ENCODE data around the gene EHD4. TPM values are rescaled to one million over a fixed set of nuclear protein-coding genes. Genes with fewer than 3 reads are reported as not detected.

EHD4 gene
- total RNA-seq, 2 donors from 2014 or later: 57.6 to 79.9 TPM

- no peak overlapping the region for H3K27ac Mint-ChIP-seq
- H3K4me3 Mint-ChIP-seq: no peak overlapping the region
- H3K9me3 ChIP-seq (ENCODE audit: control insufficient read depth, low read length, poor library complexity, severe bottlenecking): no peaks in the 10 kb centered on the region
- ATAC-seq: no peak
- H3K36me3 Mint-ChIP-seq (ENCODE audit: low read depth): no peaks in the 10 kb centered on the region
- no peaks in the 10 kb centered on the region for H3K27me3 Mint-ChIP-seq
- no peak for DNase-seq
- no peaks in the 10 kb centered on the region for H3K4me1 Mint-ChIP-seq
These were observed 115.6 kb downstream of the EHD4 start for GRCh38 chr15:41856716-41857115.

DNA sequence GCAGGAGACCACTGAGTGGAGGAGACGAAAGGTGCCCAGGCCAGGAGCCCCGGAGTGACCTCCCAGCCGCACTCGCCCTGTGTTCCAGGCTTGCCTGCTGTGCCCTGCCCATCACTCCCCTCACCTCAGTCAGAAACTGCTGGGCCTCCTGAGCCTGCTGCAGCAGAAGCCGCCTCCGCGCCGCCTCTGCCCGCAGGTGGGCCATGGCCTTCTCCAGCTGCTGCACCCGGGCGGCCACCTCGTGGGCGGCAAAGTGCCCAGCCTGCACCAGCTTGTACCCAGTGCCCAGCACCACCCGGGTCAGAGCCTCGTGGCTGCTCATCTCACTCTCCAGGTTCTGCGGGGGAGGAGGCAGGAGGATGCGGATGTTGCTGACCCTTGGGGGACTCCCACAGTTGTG, 116.1 kb downstream of the EHD4 start:
- Mint-ChIP-seq H3K27me3 (no peaks in the 10 kb centered on the region), H3K4me1 (no peaks in the 10 kb centered on the region), H3K4me3 (no peak overlapping the region), H3K27ac (no peak overlapping the region), H3K36me3 (ENCODE audit: low read depth) (no peaks in the 10 kb centered on the region)
- no peaks in the 10 kb centered on the region for H3K9me3 ChIP-seq (ENCODE audit: control insufficient read depth, low read length, poor library complexity, severe bottlenecking)
- ATAC-seq (no peak), DNase-seq (no peak)

- no peak for ATAC-seq
These were observed 116.9 kb downstream of the EHD4 start for GRCh38 chr15:41855261-41855961.

DNA sequence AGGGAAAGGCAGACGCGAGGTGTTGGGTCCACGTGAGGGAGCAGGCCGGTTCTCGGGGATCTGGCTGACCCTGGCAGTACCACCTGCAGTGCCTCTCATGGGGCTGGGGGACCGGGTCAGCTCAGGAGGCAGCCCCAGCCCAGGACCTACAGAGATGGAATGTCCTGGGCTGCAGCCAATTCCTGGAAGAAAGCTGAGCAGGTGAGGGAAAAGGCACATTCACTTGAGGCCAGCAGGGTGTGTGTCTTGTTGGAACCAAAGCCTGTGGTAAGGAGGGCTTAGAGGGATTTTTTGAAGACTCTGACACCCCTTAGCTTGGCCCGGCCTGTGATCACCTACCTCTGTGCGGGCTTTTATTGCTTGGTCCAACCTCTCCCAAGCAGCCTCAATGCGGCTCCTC, 117.9 kb downstream of the EHD4 start:
- H3K4me3 Mint-ChIP-seq: no peak overlapping the region
- ATAC-seq: no peak
- H3K27ac Mint-ChIP-seq: no peak overlapping the region
- H3K27me3 Mint-ChIP-seq: no peaks in the 10 kb centered on the region
- H3K4me1 Mint-ChIP-seq: no peaks in the 10 kb centered on the region
- no peaks in the 10 kb centered on the region for H3K9me3 ChIP-seq (ENCODE audit: control insufficient read depth, low read length, poor library complexity, severe bottlenecking)
- no peaks in the 10 kb centered on the region for H3K36me3 Mint-ChIP-seq (ENCODE audit: low read depth)
- no peak for DNase-seq

More at GRCh38 chr15:41855261-41855961, 116.9 kb downstream of the EHD4 start:
- no peak overlapping the region for H3K4me3 Mint-ChIP-seq
- no peaks in the 10 kb centered on the region for H3K36me3 Mint-ChIP-seq (ENCODE audit: low read depth)
- no peaks in the 10 kb centered on the region for H3K27me3 Mint-ChIP-seq
- H3K4me1 Mint-ChIP-seq: no peaks in the 10 kb centered on the region
- no peak for DNase-seq
- no peak overlapping the region for H3K27ac Mint-ChIP-seq
- no peaks in the 10 kb centered on the region for H3K9me3 ChIP-seq (ENCODE audit: control insufficient read depth, low read length, poor library complexity, severe bottlenecking)

- H3K9me3 ChIP-seq (ENCODE audit: control insufficient read depth, low read length, poor library complexity, severe bottlenecking): no peaks in the 10 kb centered on the region
- no peaks in the 10 kb centered on the region for H3K36me3 Mint-ChIP-seq (ENCODE audit: low read depth)
- DNase-seq: no peak
- H3K27ac Mint-ChIP-seq: no peak overlapping the region
- no peak for ATAC-seq
- H3K4me1 Mint-ChIP-seq: peaks cover 3% of the 10 kb centered on the region
- H3K27me3 Mint-ChIP-seq: no peaks in the 10 kb centered on the region
- H3K4me3 Mint-ChIP-seq: no peak overlapping the region
These were observed 118.5 kb downstream of the EHD4 start for GRCh38 chr15:41853831-41854230.

- Mint-ChIP-seq H3K27me3 (no peaks in the 10 kb centered on the region), H3K36me3 (ENCODE audit: low read depth) (no peaks in the 10 kb centered on the region), H3K27ac (no peak overlapping the region), H3K4me3 (no peak overlapping the region), H3K4me1 (peaks cover 6% of the 10 kb centered on the region)
- ATAC-seq (no peak), DNase-seq (no peak)
- no peaks in the 10 kb centered on the region for H3K9me3 ChIP-seq (ENCODE audit: control insufficient read depth, low read length, poor library complexity, severe bottlenecking)
These were observed 119.4 kb downstream of the EHD4 start for GRCh38 chr15:41852736-41853590.

DNA sequence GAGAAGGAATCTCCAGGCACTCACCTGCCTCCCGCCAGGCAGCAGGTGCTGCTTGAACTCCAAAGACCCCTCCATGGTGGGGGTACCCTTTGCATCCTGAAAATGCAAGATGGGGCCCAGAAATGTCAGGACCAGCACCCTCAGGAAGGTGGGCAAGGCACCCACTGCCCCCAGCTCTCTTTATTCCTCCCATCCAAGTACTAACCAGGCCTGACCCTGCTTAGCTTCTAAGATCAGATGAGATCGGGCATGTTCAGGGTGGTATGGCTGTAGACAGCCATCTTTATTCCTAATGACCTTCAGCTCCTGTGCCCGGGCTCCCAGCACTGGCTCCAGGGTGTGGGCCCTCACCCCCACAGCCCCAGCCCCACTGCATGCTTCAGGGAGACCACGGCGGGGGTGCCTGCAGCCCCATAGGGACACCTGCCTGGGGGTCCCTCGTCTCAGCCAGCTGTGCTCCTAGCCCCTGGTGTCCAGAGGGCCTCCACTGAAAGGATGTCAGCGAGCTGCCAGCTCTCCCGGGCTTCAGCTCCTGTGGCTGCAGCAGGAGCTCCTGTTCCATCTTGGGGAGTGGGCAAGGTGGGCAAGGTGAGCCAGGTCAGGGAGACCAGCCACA, 120.5 kb downstream of the EHD4 start:
- Mint-ChIP-seq H3K27ac (no peak overlapping the region), H3K27me3 (no peaks in the 10 kb centered on the region), H3K4me1 (peaks cover 6% of the 10 kb centered on the region), H3K36me3 (ENCODE audit: low read depth) (peaks cover 5% of the 10 kb centered on the region), H3K4me3 (no peak overlapping the region)
- DNase-seq: no peak
- no peak for ATAC-seq
- no peaks in the 10 kb centered on the region for H3K9me3 ChIP-seq (ENCODE audit: control insufficient read depth, low read length, poor library complexity, severe bottlenecking)

DNA sequence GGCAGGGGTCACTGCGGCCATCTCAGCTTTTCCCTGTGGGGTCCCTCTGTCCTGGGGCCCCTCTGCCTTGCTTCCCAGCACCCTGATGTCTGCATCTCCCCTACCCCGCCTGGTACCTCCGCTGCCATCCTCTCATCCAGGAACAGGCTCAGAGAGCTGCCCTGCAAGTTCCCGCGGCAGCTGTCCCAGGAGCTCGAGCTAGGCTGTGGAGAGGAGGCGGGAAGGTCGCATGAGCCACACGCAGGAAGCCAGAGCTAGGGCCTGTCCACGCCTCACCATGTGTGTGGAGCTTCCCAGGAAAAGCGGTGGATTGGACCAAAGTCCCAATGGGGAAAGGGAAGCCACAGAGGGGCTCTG, 121.2 kb downstream of the EHD4 start:
- no peak for ATAC-seq
- peaks cover 6% of the 10 kb centered on the region for H3K4me1 Mint-ChIP-seq
- DNase-seq: no peak
- H3K27me3 Mint-ChIP-seq: no peaks in the 10 kb centered on the region
- H3K9me3 ChIP-seq (ENCODE audit: control insufficient read depth, low read length, poor library complexity, severe bottlenecking): no peaks in the 10 kb centered on the region
- H3K36me3 Mint-ChIP-seq (ENCODE audit: low read depth): peaks cover 5% of the 10 kb centered on the region
- no peak overlapping the region for H3K27ac Mint-ChIP-seq
- no peak overlapping the region for H3K4me3 Mint-ChIP-seq

DNA sequence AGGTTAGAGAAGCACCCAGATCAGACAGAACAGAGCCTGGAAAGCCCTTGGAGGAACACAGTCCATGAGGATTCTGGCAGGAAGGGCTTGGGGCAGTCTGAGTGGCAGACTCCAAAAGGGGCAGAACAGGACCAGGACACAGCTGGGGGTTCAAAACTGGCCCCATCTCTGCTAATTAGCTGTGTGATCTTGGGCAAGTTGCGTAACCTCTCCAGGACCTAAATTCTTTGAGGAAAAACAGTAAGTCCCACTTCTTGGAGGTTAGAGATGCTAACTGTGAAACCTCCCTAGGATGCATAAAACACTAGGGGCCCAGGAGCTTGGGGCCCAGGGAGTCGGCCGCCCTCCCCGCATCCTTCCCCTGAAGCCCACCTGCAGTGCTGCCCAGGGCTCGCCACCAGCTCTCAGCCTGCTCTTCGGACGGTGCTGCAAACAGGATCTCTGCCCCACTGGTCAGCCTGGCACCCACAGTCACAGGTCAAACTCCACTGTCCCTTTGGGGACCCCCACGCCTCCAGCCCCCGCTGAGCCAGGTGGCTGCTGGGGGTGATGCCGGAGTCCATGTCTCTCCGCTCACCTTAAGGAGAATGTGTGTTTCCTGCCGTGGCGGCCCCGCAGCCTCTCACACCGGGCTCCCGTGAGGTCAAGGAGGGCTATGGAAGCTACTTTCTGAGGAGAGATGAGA, 121.7 kb downstream of the EHD4 start:
- H3K27ac Mint-ChIP-seq: no peak overlapping the region
- H3K27me3 Mint-ChIP-seq: no peaks in the 10 kb centered on the region
- no peak for DNase-seq
- H3K9me3 ChIP-seq (ENCODE audit: control insufficient read depth, low read length, poor library complexity, severe bottlenecking): no peaks in the 10 kb centered on the region
- H3K36me3 Mint-ChIP-seq (ENCODE audit: low read depth): peaks cover 5% of the 10 kb centered on the region
- no peak for ATAC-seq
- H3K4me3 Mint-ChIP-seq: no peak overlapping the region
- peaks cover 6% of the 10 kb centered on the region for H3K4me1 Mint-ChIP-seq

GRCh38 chr15:41849861-41850260, 122.5 kb downstream of the EHD4 start:
- peaks cover 5% of the 10 kb centered on the region for H3K36me3 Mint-ChIP-seq (ENCODE audit: low read depth)
- H3K27ac Mint-ChIP-seq: no peak overlapping the region
- no peaks in the 10 kb centered on the region for H3K9me3 ChIP-seq (ENCODE audit: control insufficient read depth, low read length, poor library complexity, severe bottlenecking)
- H3K4me3 Mint-ChIP-seq: no peak overlapping the region
- H3K4me1 Mint-ChIP-seq: peaks cover 6% of the 10 kb centered on the region
- DNase-seq (no peak), ATAC-seq (no peak)
- H3K27me3 Mint-ChIP-seq: no peaks in the 10 kb centered on the region

DNA sequence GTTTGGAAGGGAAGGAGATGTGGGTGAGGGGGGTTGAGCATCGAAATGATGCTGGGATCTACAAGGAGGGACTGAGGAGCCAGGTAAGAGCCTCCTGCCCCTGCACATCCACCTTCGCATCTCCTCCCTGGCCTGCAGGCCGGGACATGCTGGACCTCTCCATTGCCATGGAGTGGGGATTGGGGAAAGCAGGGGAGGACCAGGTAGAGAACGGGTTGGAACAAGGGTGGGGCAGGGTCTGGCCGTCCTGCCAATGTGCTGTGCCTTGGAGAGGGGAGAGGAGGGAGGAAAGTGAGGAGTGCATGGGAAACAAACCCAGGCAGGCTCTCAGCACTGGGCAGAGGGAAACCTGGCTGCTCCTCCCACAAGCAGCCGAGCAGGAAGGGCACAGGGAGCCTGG, 123.2 kb downstream of the EHD4 start:
- Mint-ChIP-seq H3K4me1 (peaks cover 6% of the 10 kb centered on the region), H3K27ac (no peak overlapping the region)
- no peak for ATAC-seq

DNA sequence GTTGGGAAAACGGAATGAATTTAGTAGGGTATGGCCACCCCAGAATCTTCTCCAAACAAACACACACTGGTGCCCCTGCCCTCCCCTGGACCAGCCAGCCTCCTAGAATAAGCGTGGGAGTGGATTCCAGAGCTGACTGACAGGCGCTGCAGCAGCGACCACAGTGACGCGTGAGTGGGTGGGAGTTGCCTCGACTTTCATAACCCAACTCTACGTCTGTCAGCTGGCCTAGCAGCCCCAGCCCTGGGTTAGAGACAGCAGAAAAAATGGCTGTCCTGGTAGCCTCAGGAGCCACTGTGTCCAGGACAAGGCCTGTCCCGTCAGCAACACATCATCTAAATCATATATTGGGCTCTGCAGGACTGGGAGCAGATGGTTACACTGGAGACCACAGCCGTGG, 123.7 kb downstream of the EHD4 start:
- DNase-seq: no peak
- Mint-ChIP-seq H3K27ac (no peak overlapping the region), H3K4me3 (no peak overlapping the region), H3K27me3 (no peaks in the 10 kb centered on the region), H3K4me1 (peaks cover 6% of the 10 kb centered on the region), H3K36me3 (ENCODE audit: low read depth) (peaks cover 5% of the 10 kb centered on the region)
- no peaks in the 10 kb centered on the region for H3K9me3 ChIP-seq (ENCODE audit: control insufficient read depth, low read length, poor library complexity, severe bottlenecking)
- ATAC-seq: no peak

More for the DNA sequence above, 123.2 kb downstream of the EHD4 start:
- no peaks in the 10 kb centered on the region for H3K27me3 Mint-ChIP-seq
- no peak overlapping the region for H3K4me3 Mint-ChIP-seq
- H3K9me3 ChIP-seq (ENCODE audit: control insufficient read depth, low read length, poor library complexity, severe bottlenecking): no peaks in the 10 kb centered on the region
- peaks cover 5% of the 10 kb centered on the region for H3K36me3 Mint-ChIP-seq (ENCODE audit: low read depth)
- no peak for DNase-seq

DNA sequence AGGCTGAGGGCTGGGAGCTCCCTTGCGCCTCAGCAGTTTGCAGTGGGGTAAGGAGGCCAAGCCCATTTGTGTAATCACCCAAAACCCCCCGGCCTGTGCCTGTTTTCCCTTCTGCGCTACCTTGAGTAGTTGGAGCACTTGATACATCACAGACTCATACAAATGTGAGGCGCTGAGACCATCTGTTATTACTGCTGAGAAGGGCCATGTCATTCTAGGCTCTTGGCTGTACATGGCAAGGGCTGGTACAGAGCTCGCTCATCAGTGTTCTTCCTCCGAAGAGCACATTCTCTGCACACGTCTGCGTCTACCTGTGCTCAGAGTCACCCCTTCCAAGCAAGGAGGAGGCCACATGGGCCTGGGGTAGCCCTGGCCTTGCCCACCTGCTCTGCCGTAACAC, 124.4 kb downstream of the EHD4 start:
- no peak overlapping the region for H3K27ac Mint-ChIP-seq
- no peak for ATAC-seq
- H3K9me3 ChIP-seq (ENCODE audit: control insufficient read depth, low read length, poor library complexity, severe bottlenecking): no peaks in the 10 kb centered on the region
- no peak for DNase-seq
- no peak overlapping the region for H3K4me3 Mint-ChIP-seq
- peaks cover 5% of the 10 kb centered on the region for H3K36me3 Mint-ChIP-seq (ENCODE audit: low read depth)
- no peaks in the 10 kb centered on the region for H3K27me3 Mint-ChIP-seq
- peaks cover 6% of the 10 kb centered on the region for H3K4me1 Mint-ChIP-seq

All from T-helper 17 cell (primary cell).